NCI-H2029 treated with DMSO at 0.1 percent for 48 hours (cell line): ENCODE results near the gene BICC1.

Experiments used
- DNase-seq: peaks from one replicate; lab custom pipeline; 2025; lab: John Stamatoyannopoulos, UW

BICC1 gene

DNA sequence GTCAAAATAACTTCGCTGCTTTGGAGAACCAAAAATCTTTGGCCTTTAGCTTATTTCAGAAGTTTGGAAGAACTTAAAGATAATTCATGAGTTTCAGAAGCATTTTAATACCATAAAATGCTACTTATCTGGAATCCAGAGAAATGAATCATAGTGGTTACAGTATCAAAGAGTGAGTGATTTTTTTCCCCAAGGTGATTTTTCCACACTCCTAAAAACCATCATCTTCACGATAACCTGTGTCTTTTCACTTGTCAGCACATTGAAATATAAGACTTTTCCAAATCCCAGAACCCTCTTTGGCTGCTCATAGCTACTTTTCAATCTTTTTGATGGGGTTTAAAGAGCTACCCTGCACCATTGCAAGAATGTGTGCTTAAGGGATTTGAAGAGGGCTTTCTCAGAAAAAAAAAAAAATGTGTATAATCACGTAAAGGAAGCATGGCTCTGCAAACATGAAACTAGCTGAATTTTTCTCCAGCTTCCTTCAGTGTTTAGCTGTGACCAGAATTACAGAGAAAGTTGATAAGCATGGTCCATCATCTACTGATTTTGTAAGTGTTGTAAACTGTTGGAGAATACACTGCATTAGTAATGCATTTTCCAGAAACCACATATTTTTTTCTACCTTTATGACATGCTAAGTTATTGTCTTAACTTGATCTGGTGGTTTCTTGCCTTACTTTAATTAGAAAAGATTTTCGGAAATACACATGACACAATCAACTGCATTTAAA, 134.9 kb downstream of the BICC1 start:
- no peak for DNase-seq

- DNase-seq = no peak
Measured at GRCh38 chr10:58648131-58648530, 135.5 kb downstream of the BICC1 start.

DNA sequence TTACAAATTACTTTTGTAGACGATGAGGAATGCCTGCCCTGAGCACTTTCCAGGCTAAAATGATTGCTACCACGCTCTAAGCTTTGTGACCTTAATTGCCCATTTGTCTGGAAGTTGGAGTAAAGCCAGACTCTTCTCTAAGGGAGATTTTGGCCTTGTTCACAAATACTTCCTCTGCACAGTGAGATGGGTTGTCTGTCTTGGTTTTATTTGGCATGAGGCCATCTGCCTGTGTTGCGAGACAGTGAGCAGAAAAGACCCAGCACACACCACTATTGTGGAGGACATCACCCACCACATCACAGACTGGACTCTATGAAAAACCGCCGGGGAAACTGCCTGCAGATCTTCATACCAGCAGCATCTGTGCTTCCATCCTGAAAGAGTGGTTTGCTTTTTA, 138.4 kb downstream of the BICC1 start:
- DNase-seq = peak; percentile 10

- no peak for DNase-seq
Measured at GRCh38 chr10:58651742-58652141, 139.1 kb downstream of the BICC1 start.

DNA sequence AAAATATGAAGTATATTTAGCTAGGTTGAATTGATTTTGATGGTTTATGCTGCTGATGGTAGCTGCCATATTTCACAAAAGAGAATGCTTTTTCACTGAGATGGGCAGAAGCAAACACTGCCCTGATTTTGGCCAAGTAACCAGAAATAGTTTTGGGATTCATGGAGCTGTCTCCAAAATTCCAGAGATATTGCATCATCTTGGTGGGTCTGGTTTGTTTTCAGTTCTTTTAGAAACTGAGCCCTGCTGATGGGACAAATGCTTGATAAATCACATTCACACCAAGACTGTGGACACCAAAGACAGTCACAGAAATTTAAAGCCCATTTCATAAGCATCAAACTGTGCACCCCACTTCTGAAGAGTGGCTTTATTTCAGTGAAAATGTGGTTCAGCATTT, 140.5 kb downstream of the BICC1 start:
- DNase-seq = no peak

DNA sequence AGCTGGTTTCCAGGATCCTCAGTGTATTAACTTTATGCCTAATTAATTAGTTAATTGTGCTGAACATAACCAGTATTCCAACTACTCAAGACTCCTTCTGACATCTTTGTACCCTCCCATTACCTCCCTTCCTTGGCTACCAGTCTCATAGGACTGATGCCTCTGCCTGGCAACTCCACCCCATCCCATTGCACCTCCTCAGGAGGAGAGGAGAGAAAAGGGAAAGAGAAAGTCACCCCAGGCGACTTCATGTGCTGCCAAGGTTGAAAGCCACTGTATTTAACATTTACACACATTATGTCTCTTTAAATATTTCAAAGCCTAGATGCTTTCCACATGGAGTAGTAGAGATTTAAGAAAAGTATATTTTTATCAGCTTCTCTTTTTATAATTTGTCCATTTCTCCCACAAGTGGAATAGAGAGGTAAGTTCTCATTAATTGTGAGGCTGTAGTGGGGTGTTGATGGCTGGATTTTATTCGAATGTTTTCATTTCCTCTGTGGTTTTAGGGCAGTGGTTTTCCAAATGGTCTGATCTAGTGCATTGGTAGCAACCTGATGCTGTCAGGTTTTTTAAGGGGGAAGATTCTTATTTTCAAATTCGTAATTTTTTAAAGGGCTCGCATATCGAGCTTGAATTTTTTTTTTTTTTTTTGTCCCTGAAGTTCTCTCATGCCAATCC, 148.0 kb downstream of the BICC1 start:
- no peak for DNase-seq

GRCh38 chr10:58661336-58661735, 148.7 kb downstream of the BICC1 start:
- DNase-seq = no peak

GRCh38 chr10:58661902-58662301, 149.2 kb downstream of the BICC1 start:
- DNase-seq = no peak

- no peak for DNase-seq
Measured at GRCh38 chr10:58662314-58662713, 149.6 kb downstream of the BICC1 start.

GRCh38 chr10:58665361-58665760, 152.7 kb downstream of the BICC1 start:
- DNase-seq = no peak

GRCh38 chr10:58666024-58666423, 153.4 kb downstream of the BICC1 start:
- DNase-seq = no peak

DNA sequence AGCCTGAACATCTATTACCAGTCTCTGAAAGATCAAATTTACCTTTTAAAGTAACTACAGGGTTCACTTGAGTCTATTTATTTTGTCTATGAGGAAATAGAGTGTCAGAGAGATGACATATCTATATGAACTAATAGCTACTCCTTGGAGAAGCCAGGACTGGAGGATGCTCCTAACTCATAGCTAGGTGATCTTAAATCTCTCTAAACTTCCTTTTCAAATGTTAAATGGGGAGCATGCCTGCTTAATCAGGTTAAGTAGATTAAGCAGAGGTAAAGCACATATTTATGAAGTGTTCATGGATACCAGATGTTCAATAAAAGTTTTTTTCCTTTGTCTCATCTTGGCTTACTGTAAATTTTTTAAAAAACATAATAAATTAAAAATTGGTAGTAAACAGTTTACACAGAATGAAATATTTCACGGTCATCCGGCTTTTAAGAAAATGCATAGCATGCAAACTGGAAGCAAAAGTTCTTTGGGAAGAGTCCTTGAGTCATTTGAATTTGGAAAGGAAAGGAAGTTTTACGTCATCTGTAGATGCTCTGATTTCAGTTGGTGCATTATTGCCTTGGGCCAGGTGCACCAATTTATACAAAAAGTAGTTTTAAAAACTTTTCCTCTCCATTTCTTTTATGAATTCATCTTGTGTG, 155.1 kb downstream of the BICC1 start:
- no peak for DNase-seq

DNA sequence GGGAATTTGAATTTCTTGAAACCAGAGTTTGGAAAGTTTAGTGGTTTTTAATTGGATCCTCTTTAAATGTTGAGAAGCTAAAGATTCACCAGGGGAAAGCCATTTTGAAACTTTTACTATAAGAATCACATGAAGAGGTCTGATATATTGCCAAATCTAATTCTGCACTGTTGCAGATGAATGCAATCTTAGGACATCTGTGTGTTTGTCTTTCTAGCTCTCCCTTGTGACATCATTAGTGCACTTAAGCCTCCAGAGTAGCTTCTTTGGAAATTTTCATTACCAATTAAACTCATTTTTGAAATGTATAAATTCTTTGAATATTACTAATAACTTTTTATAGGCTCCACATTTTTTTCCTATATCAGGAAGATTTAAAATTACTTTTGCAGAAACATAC, 160.2 kb downstream of the BICC1 start:
- no peak for DNase-seq

GRCh38 chr10:58674251-58674650, 161.6 kb downstream of the BICC1 start:
- DNase-seq = no peak

DNA sequence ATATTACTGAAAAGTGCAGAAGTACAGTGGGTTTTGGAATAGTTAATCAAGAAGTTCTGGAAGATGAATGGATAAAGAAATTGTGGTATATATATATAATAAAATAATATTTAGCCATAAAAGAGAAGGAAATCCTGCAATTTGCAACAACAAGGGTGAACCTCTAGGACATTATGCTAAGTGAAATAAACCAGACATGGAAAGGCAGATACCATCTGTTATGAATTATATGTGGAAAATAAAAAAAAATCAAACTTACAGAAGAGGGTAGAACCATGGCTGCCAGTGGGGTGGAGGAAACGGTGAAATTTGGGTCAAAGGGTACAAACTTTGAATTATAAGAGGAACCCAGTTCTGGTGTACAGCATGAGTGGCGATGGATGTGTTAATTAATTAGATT, 162.6 kb downstream of the BICC1 start:
- no peak for DNase-seq

- no peak for DNase-seq
Measured at GRCh38 chr10:58691528-58691927, 178.9 kb downstream of the BICC1 start.

- no peak for DNase-seq
Measured at GRCh38 chr10:58693919-58694318, 181.2 kb downstream of the BICC1 start.

DNA sequence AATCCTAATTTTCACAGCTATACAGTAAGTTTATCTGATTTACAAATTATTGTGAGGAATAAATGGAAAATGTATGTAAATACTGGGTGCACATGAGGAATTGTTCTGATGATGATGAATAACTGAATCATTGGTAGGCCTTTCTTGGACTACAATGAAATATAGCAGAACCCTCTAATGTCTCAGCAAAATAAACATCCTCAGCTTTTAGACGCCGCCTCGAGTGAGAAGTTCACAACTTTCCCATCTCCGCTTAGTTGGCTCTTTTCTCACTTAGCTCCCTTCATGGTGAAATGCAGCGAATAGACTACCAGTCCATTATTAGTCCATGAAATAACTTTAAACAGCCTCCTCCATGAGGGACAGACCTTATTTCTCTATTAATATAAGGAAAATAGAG, 182.3 kb downstream of the BICC1 start:
- DNase-seq = no peak

- no peak for DNase-seq
Measured at GRCh38 chr10:58696736-58697135, 184.1 kb downstream of the BICC1 start.

DNA sequence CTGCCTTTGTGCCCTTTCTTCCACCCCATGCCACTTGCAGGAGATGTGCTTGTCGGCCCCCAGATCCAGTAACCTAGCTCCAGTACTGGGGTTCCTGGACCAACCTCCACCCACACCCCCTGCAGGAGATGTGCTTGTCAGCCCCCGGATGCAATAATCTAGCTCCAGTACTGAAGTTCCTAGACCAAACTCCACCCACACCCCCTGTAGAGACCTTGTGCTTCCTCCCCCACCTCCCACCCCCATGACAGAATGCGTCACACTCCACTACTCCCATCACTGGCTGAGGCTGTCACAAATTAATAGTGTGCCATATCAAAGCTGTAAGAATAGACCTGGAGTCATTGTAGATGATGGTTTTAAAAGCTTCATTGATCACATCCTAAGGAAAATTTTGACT, 185.0 kb downstream of the BICC1 start:
- no peak for DNase-seq

DNA sequence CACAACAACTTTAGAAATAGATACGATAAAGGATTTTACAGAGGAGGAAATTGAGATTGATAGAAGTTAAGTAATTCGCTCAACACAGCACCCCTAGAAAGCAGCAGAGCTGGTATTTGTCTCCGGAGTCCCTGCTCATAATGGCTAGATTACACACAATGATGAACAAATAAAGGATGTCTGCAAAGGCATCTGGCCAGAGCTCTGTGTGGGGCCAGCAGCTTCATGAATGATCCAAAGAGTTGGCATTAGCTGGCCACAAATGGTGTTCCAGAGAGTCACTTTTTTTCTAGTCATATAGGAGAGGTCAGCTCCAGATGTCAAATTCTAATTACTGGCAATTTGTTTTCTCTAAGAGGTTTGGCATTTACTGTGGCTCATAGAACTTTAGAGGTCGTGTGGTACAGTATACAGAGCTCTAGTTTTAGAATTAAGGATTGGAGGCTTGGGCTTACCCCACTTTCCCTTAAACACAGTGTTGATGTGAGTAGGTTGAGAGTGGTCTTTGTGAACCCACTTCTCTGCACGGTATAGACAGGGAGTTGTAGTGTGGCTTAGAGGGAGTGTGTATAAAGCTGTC, 186.2 kb downstream of the BICC1 start:
- DNase-seq = no peak

GRCh38 chr10:58700591-58700990, 187.9 kb downstream of the BICC1 start:
- no peak for DNase-seq
